ENCODE results near the gene CWC25. TPM values are rescaled to one million over a fixed set of nuclear protein-coding genes. Genes with fewer than 3 reads are reported as not detected.

CWC25 gene
- total and polyA plus RNA-seq, 2 of the 13 experiments (the other 11 are each of a cell fraction or from before 2014, with no cell fraction given), result 15.6 to 22.7 TPM

DNA sequence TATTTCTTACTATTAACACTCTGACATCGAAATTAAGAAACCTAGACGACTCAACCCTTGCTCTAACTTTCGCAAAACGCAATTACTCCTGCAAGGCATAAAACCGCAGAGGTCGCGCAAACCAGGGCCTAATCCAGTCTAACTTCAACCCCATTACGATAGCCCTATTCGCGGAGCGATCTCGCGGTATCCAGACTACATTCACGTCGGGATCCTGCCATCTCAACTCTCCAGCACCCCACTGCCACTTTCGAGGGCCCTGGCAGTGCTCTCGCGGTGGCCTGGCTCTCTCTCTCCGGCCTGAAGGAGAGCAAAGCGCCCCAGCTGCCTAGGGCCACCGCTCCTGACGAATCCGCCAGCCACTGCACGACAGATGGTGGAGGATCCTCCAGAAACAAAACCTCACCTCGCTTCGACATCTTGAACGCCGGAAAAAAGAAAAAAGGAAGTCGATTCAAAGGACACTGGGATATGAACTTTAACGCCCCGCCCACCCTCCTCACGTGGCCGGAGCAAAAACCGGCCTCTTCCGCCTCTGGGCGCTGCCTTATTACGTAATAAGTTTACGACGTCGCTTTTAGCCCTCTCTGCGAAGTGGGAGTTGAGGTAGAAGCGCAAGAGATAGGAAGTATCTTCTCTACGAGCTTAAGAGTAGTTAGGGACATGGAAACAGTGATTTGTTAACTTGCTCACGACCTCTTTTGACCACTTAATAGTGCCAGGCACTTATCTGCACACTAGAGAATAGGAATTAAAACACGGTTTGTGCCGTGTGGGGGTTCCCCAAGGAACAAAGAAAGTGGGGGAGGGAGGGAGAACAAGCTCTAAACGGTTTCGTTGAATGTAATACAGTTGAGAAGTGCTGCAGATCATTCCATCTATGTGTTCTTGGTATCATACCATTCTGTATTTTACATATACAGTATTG is 28.4 kb upstream of the CWC25 start, which contains the start of gene RPL23 (continued):
- TF ChIP-seq ZNF670 (CRISPR knock-in tag; IDR thresholded peaks at IDR 0.05; ENCODE audit: borderline replicate concordance), result peak; percentile 97
- TF ChIP-seq EEA1 (CRISPR knock-in tag; IDR thresholded peaks at IDR 0.05; ENCODE audit: borderline replicate concordance), result no peak; the same call in 1 of the 2 replicates
- TF ChIP-seq SMARCC2 (IDR thresholded peaks at IDR 0.05), result no peak
- no peak; the same call in none of the 2 replicates for TF ChIP-seq ZNF160 (CRISPR knock-in tag; IDR thresholded peaks at IDR 0.05)
- peak; percentile 96 for TF ChIP-seq PHF8 (CRISPR knock-in tag; IDR thresholded peaks at IDR 0.05)
- TF ChIP-seq XRCC5 (optimal IDR thresholded peaks at IDR 0.05; ENCODE audit: low read length), result no peak
- peak; percentile 77 for TF ChIP-seq SRSF1 (optimal IDR thresholded peaks at IDR 0.05; ENCODE audit: low read depth, low read length)
- TF ChIP-seq NFKBIZ (CRISPR knock-in tag; IDR thresholded peaks at IDR 0.05), result peak; percentile 96; the same call in 1 of the 2 replicates
- TF ChIP-seq ZNF614 (CRISPR knock-in tag; IDR thresholded peaks at IDR 0.05; ENCODE audit: borderline replicate concordance), result peak; percentile 96
- peak; percentile 97 for TF ChIP-seq NAIF1 (CRISPR knock-in tag; IDR thresholded peaks at IDR 0.05; ENCODE audit: borderline replicate concordance)
- peak; percentile 95 for TF ChIP-seq IRX3 (CRISPR knock-in tag; IDR thresholded peaks at IDR 0.05; ENCODE audit: borderline replicate concordance, low read depth)
- TF ChIP-seq, protein P1, sequence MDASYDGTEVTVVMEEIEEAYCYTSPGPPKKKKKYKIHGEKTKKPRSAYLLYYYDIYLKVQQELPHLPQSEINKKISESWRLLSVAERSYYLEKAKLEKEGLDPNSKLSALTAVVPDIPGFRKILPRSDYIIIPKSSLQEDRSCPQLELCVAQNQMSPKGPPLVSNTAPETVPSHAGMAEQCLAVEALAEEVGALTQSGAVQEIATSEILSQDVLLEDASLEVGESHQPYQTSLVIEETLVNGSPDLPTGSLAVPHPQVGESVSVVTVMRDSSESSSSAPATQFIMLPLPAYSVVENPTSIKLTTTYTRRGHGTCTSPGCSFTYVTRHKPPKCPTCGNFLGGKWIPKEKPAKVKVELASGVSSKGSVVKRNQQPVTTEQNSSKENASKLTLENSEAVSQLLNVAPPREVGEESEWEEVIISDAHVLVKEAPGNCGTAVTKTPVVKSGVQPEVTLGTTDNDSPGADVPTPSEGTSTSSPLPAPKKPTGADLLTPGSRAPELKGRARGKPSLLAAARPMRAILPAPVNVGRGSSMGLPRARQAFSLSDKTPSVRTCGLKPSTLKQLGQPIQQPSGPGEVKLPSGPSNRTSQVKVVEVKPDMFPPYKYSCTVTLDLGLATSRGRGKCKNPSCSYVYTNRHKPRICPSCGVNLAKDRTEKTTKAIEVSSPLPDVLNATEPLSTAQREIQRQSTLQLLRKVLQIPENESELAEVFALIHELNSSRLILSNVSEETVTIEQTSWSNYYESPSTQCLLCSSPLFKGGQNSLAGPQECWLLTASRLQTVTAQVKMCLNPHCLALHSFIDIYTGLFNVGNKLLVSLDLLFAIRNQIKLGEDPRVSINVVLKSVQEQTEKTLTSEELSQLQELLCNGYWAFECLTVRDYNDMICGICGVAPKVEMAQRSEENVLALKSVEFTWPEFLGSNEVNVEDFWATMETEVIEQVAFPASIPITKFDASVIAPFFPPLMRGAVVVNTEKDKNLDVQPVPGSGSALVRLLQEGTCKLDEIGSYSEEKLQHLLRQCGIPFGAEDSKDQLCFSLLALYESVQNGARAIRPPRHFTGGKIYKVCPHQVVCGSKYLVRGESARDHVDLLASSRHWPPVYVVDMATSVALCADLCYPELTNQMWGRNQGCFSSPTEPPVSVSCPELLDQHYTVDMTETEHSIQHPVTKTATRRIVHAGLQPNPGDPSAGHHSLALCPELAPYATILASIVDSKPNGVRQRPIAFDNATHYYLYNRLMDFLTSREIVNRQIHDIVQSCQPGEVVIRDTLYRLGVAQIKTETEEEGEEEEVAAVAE (CRISPR knock-in tag; IDR thresholded peaks at IDR 0.05; ENCODE audit: borderline replicate concordance), result peak; percentile 89
- TF ChIP-seq KAT7 (CRISPR knock-in tag; IDR thresholded peaks at IDR 0.05; ENCODE audit: borderline replicate concordance), result peak; percentile 88
- TF ChIP-seq, protein P2, sequence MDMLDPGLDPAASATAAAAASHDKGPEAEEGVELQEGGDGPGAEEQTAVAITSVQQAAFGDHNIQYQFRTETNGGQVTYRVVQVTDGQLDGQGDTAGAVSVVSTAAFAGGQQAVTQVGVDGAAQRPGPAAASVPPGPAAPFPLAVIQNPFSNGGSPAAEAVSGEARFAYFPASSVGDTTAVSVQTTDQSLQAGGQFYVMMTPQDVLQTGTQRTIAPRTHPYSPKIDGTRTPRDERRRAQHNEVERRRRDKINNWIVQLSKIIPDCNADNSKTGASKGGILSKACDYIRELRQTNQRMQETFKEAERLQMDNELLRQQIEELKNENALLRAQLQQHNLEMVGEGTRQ (IDR thresholded peaks at IDR 0.05; ENCODE audit: low read depth, low read length), result peak; percentile 96
- TF ChIP-seq, protein P2 (CRISPR knock-in tag; IDR thresholded peaks at IDR 0.05; ENCODE audit: borderline replicate concordance), result peak; percentile 99
- no peak for TF ChIP-seq HMGA1 (CRISPR knock-in tag; conservative IDR thresholded peaks at IDR 0.05)
- TF ChIP-seq ZNF7 (CRISPR knock-in tag; IDR thresholded peaks at IDR 0.05), result 0 out of 2 replicates have a peak, but pooled peaks have one; percentile 7
- no peak for TF ChIP-seq NONO (IDR thresholded peaks at IDR 0.05)
- peak; percentile 94 for TF ChIP-seq NONO (CRISPR knock-in tag; conservative IDR thresholded peaks at IDR 0.05)
- TF ChIP-seq DMAP1 (CRISPR knock-in tag; IDR thresholded peaks at IDR 0.05), result peak; percentile 99
- peak; percentile 64; the same call in 1 of the 2 replicates for TF ChIP-seq ZNF629 (CRISPR knock-in tag; conservative IDR thresholded peaks at IDR 0.05)
- no peak for TF ChIP-seq ZBTB1 (CRISPR knock-in tag; IDR thresholded peaks at IDR 0.05; ENCODE audit: borderline replicate concordance)
- TF ChIP-seq ZNF577 (CRISPR knock-in tag; IDR thresholded peaks at IDR 0.05; ENCODE audit: borderline replicate concordance, low read depth), result no peak
- no peak for TF ChIP-seq MBNL3 (CRISPR knock-in tag; conservative IDR thresholded peaks at IDR 0.05)
- TF ChIP-seq ZNF879 (CRISPR knock-in tag; IDR thresholded peaks at IDR 0.05), result no peak

All from HepG2 (cell line).